Erythroblast (primary cell): ENCODE results near the gene ZC3H18.

Source experiments
- GATA1 ChIP-seq: IDR thresholded peaks from 2 replicates; pipeline ENCODE4 v1.6.1; 2011; ENCODE audit warnings: low read depth, mild to moderate bottlenecking, control low read depth, low read length, moderate library complexity
- POLR2A ChIP-seq: IDR thresholded peaks from 2 replicates; pipeline ENCODE4 v1.6.1; 2011; ENCODE audit warnings: mild to moderate bottlenecking, low read length

DNA sequence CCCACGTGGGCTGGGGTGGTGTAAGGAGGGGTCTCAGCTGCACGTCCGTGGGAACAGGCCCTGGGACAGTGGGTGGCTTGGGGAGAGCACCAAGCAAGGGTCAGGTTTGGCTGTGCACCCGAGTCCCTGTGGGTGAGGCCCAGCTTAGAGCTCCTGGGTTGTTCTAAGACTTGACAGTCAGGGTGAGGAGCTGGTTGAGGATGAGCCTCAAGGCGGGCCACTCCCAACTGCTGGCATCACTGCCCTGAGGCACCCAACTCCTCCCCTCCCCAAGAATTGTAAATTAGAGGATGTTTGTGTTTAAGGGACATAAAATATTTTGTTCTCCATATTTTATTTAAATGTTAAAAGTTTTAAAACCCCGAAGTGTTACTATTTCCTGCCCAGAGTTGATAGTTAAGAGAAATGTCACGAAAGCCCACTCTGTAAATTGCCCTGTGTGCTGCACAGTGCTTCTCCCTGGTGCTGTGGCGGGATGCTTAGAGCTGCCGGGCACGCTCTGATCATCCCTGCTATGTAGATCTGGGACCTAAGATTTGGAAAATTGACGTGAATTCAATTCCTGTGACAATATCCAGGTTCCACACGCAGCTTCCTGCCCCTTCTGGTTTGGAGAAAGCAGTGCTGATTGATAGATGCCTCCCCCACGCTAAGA, 15.9 kb downstream of the ZC3H18 start:
- TF ChIP-seq POLR2A (no peak), GATA1 (no peak)
